Endodermal cell (in vitro differentiated cells): Measurements from ENCODE around the gene TRIM14. TPM values are rescaled to one million over a fixed set of nuclear protein-coding genes. Genes with fewer than 3 reads are reported as not detected.

ENCODE experiments used
- DNase-seq: peaks from one replicate; pipeline ENCODE4 v3.0.0-alpha.2; 2017
- H3K27ac ChIP-seq: 2 replicates; pipeline ENCODE4 v1.5.1; 2013; ENCODE audit warnings: mild to moderate bottlenecking, low read depth, low read length, moderate library complexity
- H3K27me3 ChIP-seq: 2 replicates; pipeline ENCODE4 v1.6.1; 2013; ENCODE audit warnings: mild to moderate bottlenecking, low read length, moderate library complexity; ENCODE audit not compliant: insufficient read depth, control insufficient read depth, poor library complexity, severe bottlenecking
- H3K36me3 ChIP-seq: 2 replicates; pipeline ENCODE4 v1.7.0; 2013; ENCODE audit warnings: mild to moderate bottlenecking, low read length, moderate library complexity; ENCODE audit not compliant: control insufficient read depth, insufficient read depth
- H3K4me1 ChIP-seq: one replicate; pipeline ENCODE4 v1.7.0; 2013; ENCODE audit warnings: low read length; ENCODE audit not compliant: control insufficient read depth, insufficient read depth
- H3K4me3 ChIP-seq: 2 replicates; pipeline ENCODE4 v1.5.1; 2013; ENCODE audit warnings: mild to moderate bottlenecking, low read length, moderate library complexity
- H3K9ac ChIP-seq: 2 replicates; pipeline ENCODE4 v1.6.1; 2013; ENCODE audit warnings: mild to moderate bottlenecking, low read length, moderate library complexity; ENCODE audit not compliant: poor library complexity, severe bottlenecking; ENCODE audit errors: extremely low read depth
- H3K9me3 ChIP-seq: 2 replicates; pipeline ENCODE4 v1.6.1; 2013; ENCODE audit warnings: mild to moderate bottlenecking, low read length, moderate library complexity; ENCODE audit not compliant: control insufficient read depth
- H3K27ac Mint-ChIP-seq: 2 replicates; pipeline ENCODE4 v1.8.0; 2020; ENCODE audit warnings: mixed read lengths
- H3K27me3 Mint-ChIP-seq: 2 replicates; pipeline ENCODE4 v1.8.0; 2021; ENCODE audit warnings: mild to moderate bottlenecking, mixed read lengths; ENCODE audit not compliant: insufficient read depth
- H3K36me3 Mint-ChIP-seq: 2 replicates; pipeline ENCODE4 v1.8.0; 2020; ENCODE audit warnings: low read depth, mixed read lengths
- H3K4me1 Mint-ChIP-seq: 2 replicates; pipeline ENCODE4 v1.8.0; 2020; ENCODE audit warnings: mixed read lengths
- H3K4me3 Mint-ChIP-seq: 2 replicates; pipeline ENCODE4 v1.8.0; 2020; ENCODE audit warnings: mild to moderate bottlenecking, moderate library complexity, mixed read lengths
- H3K9me3 Mint-ChIP-seq: 2 replicates; pipeline ENCODE4 v1.8.0; 2020; ENCODE audit warnings: mild to moderate bottlenecking, mixed read lengths
- CTCF ChIP-seq: fragments of 200-600 bp; sonication (generic); conservative IDR thresholded peaks from 2 replicates; pipeline ENCODE4 v1.5.0; 2021; ENCODE audit warnings: antibody characterized with exemption, mild to moderate bottlenecking
- WGBS, 2 experiments: methylation state at CpG; one replicate each; pipeline versions ENCODE4 v1.1.5 to v1.1.7; 2013; ENCODE audit warnings: missing lambda C conversion rate in 2 of 2, mixed read lengths in 1 of 2; ENCODE audit not compliant: insufficient coverage in 1 of 2, insufficient read length in 1 of 2; 5-methylcytosine and 5-hydroxymethylcytosine counted together
- total RNA-seq, 2 donors: library from RNA; stranded (reverse); fragmentation: NEBNext Ultra II Directional in 1 of 2; extraction: Animal tissue kit (Norgen Biotek cat#: 25700) in 1 of 2; gene quantifications; 2 replicates in 1 of 2; 3 replicates in 1 of 2; pipeline ENCODE4 v1.2.1, GENCODE V29; 2021

Gene TRIM14
- total RNA-seq, 2 donors from 2014 or later, result 3.1 to 5.1 TPM

- H3K36me3 Mint-ChIP-seq, result peaks cover 16% of the 10 kb centered on the region
- Histone ChIP-seq H3K36me3 (peaks cover 18% of the 10 kb centered on the region), H3K9me3 (no peaks in the 10 kb centered on the region), H3K4me1 (no peaks in the 10 kb centered on the region), H3K27me3 (no peaks in the 10 kb centered on the region), H3K27ac (no peak overlapping the region), H3K4me3 (no peak overlapping the region), H3K9ac (no peak overlapping the region)
- TF ChIP-seq CTCF, result no peak
- H3K27me3 Mint-ChIP-seq, result no peaks in the 10 kb centered on the region
- H3K4me1 Mint-ChIP-seq, result no peaks in the 10 kb centered on the region
- H3K9me3 Mint-ChIP-seq, result no peaks in the 10 kb centered on the region
- DNase-seq, result no peak
- H3K4me3 Mint-ChIP-seq, result no peak overlapping the region
- WGBS, 2 experiments, result 88 to 91% methylated on average over 3 of the region's 3 CpGs
- H3K27ac Mint-ChIP-seq, result no peak overlapping the region
These were observed 31.7 kb upstream of the TRIM14 start for GRCh38 chr9:98150721-98151120.

- Histone ChIP-seq H3K27ac (no peak overlapping the region), H3K4me1 (no peaks in the 10 kb centered on the region), H3K9me3 (no peaks in the 10 kb centered on the region), H3K36me3 (peaks cover 18% of the 10 kb centered on the region), H3K4me3 (no peak overlapping the region), H3K27me3 (no peaks in the 10 kb centered on the region), H3K9ac (no peak overlapping the region)
- Mint-ChIP-seq H3K4me1 (no peaks in the 10 kb centered on the region), H3K36me3 (peaks cover 14% of the 10 kb centered on the region), H3K27me3 (no peaks in the 10 kb centered on the region), H3K27ac (no peak overlapping the region), H3K4me3 (no peak overlapping the region), H3K9me3 (no peaks in the 10 kb centered on the region)
- no peak for TF ChIP-seq CTCF
- 91 to 93% methylated on average over 7 of the region's 7 CpGs for WGBS, 2 experiments
- DNase-seq, result no peak
These were observed 31.1 kb upstream of the TRIM14 start for GRCh38 chr9:98150164-98150563.

- H3K27me3 ChIP-seq, result no peaks in the 10 kb centered on the region
- no peak overlapping the region for H3K27ac Mint-ChIP-seq
- H3K36me3 ChIP-seq, result peaks cover 11% of the 10 kb centered on the region
- H3K9me3 Mint-ChIP-seq, result no peaks in the 10 kb centered on the region
- no peak overlapping the region for H3K4me3 Mint-ChIP-seq
- no peaks in the 10 kb centered on the region for H3K4me1 ChIP-seq
- H3K9ac ChIP-seq, result no peak overlapping the region
- WGBS, 2 experiments, result 80 to 83% methylated on average over 3 of the region's 3 CpGs
- no peak overlapping the region for H3K4me3 ChIP-seq
- no peaks in the 10 kb centered on the region for H3K9me3 ChIP-seq
- no peak for DNase-seq
- H3K27me3 Mint-ChIP-seq, result no peaks in the 10 kb centered on the region
- H3K27ac ChIP-seq, result no peak overlapping the region
- no peak for TF ChIP-seq CTCF
- H3K4me1 Mint-ChIP-seq, result no peaks in the 10 kb centered on the region
- H3K36me3 Mint-ChIP-seq, result peaks cover 14% of the 10 kb centered on the region
These were observed 30.4 kb upstream of the TRIM14 start for GRCh38 chr9:98149422-98149821.
